GM12892 (cell line): ENCODE data around the gene ACTR3.

ENCODE experiments used
- POLR2A ChIP-seq: IDR thresholded peaks from 2 replicates; pipeline ENCODE4 v1.6.1; 2011; ENCODE audit warnings: low read depth, low read length, control low read depth
- POLR2AphosphoS5 ChIP-seq: IDR thresholded peaks from 2 replicates; pipeline ENCODE4 v1.6.1; 2011; ENCODE audit warnings: low read depth, low read length, control low read depth

GRCh38 chr2:113878743-113879142 lies 11.1 kb upstream of the ACTR3 start:
- no peak for TF ChIP-seq POLR2A
- no peak for TF ChIP-seq POLR2AphosphoS5
